NCI-H345 treated with DMSO at 0.1 percent for 48 hours (cell line): Measurements from ENCODE around the gene FBXL7.

Experiments
- DNase-seq: peaks from one replicate; lab custom pipeline; 2025; ENCODE audit not compliant: unreplicated experiment; lab: John Stamatoyannopoulos, UW

The FBXL7 gene

DNA sequence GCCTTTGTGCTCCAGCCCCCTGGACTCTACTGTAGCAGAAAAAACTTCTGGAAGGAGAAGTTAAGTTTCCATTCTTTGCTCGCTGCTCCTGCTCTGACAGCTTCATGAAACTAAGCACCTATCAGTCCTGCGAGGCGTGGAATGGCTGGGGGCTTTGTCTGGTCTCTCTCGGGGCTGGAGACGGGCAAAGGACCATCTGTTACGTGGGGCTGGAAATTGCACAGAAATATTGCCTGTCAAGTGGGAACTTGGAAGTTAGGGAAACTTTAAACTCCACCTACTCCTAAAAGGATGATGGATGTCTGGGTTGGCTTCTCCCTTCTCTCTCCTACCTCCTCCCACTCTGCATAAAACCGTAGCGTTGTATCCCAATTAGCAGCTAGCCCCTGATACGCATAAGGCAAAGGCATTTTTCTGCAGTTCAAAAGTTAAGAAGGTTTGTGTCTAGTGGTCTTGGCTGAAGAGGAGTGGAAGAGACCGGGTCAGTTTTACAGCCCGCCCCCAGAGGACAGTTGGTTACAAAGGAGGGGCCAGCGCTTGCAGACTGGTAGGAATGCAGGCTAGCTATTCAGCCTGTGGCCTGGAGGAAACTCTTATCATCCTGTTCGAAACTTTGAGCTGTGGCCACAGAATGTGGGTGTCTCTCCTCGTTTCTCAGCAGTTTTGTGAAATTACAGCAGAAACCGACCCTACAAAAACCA lies 1.3 kb downstream of the FBXL7 start:
- DNase-seq = no peak

DNA sequence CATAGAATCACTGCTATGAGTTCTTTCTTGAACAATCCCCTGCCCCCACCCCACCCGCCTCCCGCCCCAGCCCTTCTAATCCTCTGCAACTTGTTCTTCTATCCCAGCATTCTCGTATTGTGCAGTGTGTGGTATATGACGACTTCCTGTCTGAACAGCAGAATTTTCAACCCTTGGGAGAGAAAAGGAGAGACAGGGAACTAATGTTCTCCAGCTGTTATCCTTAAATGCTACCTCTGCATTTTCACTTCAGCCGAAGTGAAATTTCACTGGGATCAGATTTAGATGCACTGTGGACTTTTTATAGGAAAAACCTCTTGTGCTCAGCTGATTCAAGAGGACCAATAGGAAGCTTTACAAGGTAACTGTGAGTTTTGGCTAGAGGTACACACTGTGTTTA lies 2.2 kb downstream of the FBXL7 start:
- DNase-seq = no peak

DNA sequence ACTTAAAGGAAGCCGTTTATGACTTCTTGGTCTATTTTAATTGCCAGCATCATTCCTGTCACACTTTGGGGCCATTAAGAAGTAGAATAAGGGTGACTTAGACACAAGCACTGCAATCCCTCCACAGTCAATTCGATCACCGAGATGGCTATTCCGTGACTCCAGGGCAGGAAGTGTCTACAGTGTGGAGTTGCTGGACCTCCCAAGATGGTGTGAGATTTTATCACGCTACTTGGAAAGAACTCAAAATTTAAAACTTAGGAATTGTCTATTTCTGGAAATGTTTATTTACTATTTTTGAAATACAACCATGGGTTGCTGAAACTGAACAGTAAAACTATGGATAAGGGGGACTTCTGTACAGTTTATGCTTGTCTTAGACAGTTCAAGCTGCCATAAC lies 6.2 kb downstream of the FBXL7 start:
- no peak for DNase-seq

DNA sequence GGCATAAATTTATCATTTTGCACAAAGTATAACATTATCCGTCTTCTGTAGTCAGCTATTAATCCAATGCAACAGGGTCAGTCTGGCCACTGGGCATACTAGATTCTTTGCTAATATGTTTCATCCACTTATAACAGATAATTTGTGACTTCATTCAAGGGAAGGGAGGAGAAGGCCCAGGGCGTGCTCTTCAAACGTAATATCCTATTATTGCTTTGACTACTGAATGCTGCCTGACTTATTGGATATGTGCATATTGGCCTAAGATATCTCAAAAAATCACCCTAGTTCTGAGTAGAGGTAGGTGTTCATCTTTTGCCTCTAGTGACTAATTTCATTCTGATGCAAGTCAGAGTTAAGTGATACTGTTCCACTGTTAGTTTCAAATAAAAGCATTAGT lies 6.9 kb downstream of the FBXL7 start:
- DNase-seq = no peak

DNA sequence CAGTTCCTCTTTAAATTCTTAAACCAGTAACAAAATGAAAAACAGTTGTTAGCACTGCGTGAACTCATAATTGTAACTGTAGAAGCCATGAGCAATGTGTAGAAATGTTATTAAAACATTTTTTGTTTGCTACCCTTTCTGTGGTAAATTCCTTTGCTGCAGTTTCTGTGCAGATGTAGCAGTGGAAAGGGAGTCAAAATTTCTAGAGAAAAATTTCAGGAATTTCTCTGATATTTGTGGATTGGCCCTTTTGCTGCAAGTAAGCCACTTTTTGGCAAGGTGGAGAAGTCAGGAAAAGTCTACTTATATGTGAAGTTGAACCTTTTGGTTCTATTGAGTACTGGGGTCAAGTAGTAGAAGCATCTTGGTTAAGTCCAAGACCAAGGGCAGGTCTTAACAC lies 10.1 kb downstream of the FBXL7 start:
- no peak for DNase-seq

DNA sequence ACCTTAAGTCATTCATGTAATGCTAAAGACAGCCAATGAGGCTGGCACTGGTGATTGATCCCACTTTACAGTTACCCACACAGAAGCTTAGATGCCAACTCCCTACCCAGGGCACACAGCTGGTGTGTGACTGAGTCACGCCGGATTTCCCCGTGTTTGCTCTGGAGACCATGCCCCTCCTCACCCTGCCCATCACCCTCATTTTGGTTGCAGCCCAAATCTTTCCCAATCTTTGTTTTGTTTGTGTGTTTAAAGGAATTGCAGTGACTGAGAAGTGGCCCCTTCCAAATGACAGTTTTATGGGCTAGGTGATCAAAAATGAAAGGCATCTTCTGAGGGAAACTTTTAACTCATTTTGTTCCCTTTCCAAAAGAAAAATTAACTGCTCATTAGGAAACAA lies 10.9 kb downstream of the FBXL7 start:
- no peak for DNase-seq

DNA sequence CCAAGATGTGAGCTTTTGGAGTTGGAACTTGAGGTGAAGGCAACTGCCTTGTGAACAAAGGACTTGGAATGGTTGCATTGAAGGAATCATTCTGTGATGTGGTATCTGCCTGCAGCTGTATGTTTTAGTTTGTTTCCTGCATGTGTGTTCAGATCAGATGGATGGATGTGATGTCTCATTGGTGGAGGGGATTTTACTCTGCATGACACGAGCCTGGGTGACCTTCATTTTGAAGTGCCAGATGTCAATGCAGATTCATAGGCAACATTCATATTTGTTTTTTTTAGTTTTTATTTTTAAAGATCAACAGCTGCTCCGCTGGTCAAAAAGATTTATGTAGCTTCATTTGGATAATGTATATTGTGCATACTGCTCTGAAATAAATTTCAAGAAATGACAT lies 13.5 kb downstream of the FBXL7 start:
- no peak for DNase-seq

DNA sequence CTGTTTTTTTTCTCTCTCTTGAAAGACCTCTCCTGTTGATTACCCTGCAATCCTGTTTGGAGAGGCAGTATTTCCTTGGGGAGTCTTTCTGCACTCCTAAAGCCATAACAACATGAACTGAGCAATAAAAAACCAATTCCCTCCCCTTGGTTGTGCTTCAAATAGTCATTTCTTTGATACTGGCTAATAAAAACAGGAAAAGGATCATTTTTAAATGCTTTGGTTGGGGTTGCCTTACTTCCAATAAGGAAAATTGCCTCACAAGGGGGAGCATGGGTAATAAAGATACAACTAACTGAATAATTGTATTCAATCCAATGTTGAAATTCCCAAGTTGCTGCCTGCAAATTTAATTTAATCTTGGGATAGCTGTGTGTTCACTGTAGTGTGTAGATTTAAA lies 13.9 kb downstream of the FBXL7 start:
- no peak for DNase-seq

DNA sequence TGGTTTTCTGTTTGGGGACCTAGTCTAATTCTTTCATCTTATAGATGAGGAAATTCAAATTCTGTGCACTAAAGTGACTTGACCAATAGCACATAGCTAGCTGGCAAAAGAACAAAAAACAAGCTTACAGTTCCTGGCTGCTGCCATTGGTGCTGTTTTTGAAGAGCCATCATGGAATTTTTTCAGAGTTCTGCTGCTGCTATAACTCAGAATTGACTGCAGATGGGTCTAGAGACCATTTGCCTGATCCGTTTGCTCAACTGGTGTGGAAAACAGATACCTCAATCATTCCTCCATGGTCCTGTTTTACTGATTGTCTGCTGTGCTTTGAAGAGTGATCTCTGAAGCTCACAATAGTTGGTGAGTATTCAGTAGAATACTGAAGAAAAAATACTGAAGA lies 15.2 kb downstream of the FBXL7 start:
- DNase-seq = no peak

DNA sequence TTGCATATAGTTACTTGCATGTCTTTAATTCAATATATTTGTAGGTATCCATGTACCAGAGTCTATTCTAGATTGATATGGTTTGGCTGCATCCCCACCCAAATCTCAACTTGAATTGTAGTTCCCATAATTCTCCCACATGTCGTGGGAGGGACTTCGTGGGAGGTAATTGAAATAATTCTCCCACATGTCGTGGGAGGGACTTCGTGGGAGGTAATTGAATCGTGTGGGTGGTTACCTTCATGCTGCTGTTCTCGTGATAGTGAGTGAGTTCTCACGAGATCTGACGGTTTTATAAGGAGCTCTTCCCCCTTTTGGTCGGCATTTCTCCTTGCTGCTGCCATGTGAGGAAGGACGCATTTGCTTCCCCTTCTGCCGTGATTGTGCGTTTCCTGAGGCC lies 16.5 kb downstream of the FBXL7 start:
- DNase-seq = no peak

DNA sequence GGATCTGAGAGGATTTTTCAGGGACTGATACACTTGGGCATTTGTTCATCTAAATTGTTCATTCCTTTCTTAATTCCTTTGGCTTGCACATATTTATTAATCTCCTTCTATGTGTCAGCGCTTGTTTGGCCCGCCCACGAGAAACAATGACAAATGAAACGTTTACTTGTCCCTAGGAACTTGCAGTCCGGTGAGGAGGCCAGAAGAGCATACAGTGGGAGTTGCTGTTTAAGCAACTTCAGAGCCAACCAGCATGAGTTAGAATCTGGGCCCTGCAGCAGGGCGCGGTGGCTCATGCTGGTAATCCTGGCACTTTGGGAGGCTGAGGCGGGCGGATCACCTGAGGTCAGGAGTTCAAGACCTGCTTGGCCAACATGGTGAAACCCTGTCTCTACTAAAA lies 18.8 kb downstream of the FBXL7 start:
- no peak for DNase-seq

DNA sequence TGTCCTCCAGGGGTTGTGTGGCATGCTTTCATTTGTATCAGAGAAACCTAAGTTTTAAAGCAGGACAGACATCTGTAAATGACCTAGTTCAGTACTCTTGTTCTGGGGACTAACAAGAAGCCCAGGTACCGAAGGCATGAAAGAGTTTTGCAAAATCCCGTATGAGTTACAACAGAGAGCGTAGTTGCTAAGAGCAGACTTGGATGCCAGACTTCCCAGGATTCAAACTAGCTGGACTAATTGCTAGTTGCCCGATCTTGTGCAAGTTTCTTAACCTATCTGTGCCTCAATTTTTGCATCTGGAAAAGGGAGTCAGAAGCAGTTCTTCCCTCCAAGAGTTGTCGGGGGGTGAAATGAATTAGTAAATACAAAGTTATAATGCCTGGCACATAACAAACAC lies 20.9 kb downstream of the FBXL7 start:
- DNase-seq = no peak

DNA sequence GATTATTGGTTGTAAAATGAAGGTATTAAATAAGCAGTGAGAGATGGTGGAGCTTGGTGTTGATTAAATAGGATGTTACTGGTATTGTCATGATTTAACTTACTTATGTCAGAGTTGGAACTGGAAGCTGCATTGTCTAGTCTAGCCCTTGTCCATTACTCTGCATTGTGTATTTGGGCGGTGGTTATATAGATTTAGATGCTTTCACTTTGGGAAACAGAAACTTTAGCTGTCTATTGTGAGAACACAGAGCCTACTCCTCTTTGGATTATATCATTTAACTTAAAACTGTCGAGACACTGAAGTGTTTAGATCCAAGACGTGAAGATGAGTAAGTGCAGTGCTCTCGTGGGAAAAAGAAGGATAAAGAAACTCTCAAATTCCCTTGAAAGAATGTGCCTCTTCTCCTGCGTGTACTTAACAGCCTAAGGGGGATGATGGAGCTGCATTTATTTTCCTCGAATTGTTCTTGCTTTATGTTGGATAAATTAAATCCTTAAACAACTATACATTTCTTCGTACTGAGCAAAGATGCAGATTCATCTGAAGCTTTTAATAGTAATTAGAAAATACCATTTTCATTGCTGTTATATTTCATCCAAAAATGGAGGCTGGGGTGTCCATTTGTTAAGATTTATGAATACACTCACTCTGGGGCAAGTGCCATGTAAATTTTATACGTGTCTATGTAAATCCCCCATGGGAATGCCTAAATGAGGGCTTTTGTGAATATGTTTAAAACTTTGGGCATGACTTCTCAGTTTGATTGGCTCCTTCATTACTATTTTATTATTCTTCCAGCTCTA lies 21.6 kb downstream of the FBXL7 start:
- DNase-seq = no peak

DNA sequence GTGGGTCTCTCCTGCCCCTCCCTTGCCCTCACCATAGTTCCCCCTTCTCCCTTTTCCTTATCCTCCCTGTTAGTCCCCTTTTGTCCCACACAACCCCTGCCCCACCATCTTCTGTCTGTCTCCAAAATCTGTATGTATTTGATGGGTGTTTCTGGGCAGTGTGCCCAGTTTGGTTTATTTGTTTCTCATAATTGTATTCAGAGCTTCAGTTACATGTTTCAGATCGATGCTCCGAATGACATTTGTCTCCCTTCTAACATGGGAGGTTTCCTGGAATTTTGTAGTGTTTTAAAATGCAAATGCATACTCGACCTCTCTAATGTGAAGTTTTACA lies 22.2 kb downstream of the FBXL7 start:
- no peak for DNase-seq

DNA sequence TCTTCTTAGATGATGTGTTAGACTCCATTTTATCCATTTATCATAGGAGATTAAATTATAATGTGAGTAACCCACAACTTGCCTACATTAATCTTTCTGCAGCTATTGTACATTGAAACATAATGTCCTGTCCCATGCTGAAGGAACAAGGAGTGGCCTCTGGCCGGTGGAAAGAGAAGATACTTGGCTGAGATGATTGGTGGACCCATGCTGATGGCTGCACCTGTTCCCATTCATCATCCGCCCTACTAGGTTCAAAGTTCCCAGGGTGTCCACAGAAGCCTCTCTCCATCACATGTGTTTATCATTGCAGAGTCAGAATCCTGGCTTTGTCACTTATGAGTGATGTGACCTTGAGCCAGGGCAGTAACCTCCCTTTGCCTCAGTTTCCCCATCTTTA lies 24.7 kb downstream of the FBXL7 start:
- DNase-seq = no peak

DNA sequence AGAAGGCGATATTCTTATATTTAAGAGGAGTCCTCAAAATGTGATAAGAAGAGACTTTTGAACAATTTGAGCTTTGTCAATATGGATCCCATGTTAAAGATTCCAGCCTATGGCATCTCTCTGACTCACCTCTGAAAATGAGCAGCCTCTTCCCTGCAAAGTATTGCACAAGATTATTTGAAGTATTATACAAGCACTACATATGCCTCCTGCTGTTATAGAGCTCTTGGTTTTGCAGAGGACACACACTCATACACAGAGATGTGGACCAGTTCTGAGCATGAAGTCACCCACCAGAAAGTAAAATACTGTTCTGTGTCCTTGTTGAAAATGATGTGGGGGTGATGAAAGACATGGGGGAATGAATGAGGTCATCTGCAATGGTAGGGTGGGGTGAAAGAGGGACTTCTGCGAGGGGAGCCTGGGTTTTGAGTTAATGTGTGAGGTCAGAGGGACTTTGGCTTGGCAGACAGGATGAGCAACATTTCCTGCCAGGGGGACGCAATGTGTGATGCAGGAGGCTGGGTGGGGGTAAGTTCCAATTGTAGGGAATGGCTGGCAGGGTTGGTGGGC lies 25.8 kb downstream of the FBXL7 start:
- DNase-seq = no peak

DNA sequence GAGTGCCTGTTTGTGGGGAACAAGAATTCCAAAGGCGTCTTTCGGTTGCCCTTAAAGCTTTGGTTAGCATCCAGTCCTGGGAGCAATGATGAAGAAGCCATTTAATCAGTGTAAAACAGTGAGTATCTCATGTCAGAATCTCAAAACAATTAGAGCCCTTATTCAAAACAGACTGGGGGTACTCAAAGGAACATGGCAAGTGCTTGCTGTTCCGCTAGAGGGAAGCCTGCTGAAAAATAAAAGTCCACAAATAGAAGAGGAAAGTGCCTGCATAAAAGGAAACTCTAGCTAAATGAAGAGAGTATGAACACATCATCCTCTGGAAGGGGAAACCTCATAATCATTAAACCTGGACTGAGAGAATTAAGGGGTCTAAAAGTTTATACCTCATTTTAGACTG lies 26.4 kb downstream of the FBXL7 start:
- no peak for DNase-seq

DNA sequence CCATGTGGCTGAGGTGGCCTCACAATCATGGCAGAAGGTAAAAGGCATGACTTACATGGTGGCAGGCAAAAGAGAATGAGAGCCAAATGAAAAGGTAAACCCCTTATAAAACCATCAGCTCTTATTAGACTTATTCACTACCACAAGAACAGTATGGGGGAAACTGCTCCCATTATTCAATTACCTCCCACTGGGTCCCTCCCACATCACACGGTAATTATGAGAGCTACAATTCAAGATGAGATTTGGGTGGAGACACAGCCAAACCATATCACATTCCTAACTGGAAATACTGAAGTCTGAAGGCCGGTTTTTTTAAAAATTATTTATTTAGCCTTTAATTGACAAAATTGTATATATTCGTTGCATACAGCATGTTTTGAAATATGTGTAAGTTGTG lies 28.5 kb downstream of the FBXL7 start:
- DNase-seq = no peak

DNA sequence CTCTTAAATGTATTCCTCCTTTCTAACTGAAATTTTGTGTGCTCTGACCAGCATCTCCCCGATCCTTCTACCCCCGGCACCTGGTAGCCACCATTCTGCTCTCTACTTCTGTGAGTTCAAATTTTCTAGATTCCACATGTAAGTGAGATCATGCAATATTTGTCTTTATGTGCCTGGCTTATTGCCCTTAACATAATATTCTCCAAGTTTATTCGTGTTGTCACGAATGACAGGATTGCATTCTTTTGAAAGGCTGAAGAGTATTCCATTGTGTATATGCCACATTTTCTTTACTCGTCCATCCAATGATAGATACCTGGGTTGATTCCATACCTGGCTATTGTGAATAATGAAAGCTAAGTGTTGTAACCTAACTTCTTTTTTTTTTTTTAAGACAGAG lies 29.0 kb downstream of the FBXL7 start:
- DNase-seq = no peak

DNA sequence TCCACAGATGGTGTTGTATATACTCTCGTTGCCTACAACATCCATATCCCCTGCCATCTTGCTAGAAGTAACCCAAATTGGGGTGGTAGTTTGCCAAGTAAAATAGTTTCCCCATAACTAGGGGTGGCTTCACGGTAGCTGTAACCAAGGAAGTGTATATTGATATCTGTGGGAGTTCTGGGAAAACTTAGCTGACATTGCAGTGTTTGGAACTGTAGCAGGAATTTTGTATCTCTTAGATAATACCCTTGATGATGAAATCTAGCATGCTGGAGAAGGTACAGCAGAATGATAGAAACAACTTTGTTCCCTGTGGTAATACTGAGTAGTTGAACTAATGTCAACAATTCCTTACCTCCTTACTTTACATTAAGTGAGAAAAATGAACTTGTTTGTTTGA lies 29.8 kb downstream of the FBXL7 start:
- no peak for DNase-seq

DNA sequence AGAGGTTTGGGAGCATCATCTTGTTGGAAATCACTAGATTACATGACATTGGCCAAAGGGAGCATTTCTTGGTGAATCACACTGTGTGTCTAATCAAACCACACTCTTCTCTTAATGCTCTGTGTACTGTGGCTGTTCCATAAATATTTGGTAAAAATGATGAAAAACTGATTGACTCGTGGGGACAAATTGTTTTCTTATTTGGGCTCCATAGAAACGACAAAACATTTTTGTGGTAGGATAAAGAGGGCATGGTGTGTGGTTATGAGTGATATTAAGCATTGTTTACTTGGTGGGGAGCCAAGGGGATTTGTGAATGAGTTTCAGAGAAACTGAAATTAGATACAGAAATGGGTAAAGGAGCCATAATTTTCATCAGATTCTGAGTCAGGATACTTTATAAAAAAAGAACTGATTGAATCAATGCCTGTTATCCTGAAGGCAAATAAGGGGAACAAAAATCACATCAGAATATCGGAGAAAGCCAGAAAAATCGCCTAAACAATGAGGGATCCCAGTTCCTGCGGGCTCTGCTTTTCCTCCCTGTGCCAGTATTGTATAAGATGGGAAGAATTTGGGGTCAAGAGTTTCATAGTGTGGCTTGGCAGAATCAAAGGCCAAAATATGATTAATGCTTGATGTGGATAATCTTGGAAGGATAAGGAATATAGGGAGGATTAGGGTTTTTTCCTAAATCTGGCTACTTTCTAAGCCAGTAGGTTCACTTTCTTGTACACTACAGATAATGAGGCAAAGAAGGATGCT lies 33.3 kb downstream of the FBXL7 start:
- no peak for DNase-seq

DNA sequence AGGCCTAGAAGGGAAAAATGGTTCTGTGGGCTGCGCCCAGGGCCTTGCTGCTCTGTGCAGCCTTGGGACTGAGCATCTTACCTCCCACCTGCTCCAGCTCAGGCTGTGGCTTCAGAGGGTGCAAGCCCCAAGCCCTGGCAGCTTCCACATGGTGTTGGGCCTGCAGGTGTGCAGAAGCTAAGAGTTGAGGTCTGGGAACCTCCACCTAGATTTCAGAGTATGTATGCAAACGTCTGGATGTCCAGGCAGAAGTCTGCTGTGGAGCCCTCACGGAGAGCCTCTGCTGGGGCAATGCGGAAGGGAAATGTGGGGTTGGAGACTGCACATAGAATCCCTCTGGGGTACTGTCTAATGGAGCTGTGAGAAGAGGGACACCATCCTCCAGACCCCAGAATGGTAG lies 36.0 kb downstream of the FBXL7 start:
- no peak for DNase-seq
